HG03558 (cell line): ENCODE results near the gene FIS1.

Source experiments
- ATAC-seq: cut with Tn5 transposase; IDR thresholded peaks from one replicate; pipeline ENCODE4 v1.9.1; 2021; ENCODE audit warnings: moderate number of reproducible peaks; ENCODE audit not compliant: unreplicated experiment; ENCODE audit errors: extremely low read depth

FIS1 gene

GRCh38 chr7:101236292-101236835 is 8.5 kb downstream of the FIS1 start:
- ATAC-seq = no peak

- no peak for ATAC-seq
Measured at GRCh38 chr7:101235522-101235921, 9.4 kb downstream of the FIS1 start.

- no peak for ATAC-seq
Measured at GRCh38 chr7:101235050-101235449, 9.8 kb downstream of the FIS1 start.

- ATAC-seq = no peak
Measured at GRCh38 chr7:101234636-101235035, 10.2 kb downstream of the FIS1 start.

GRCh38 chr7:101233907-101234547 is 10.9 kb downstream of the FIS1 start:
- no peak for ATAC-seq

GRCh38 chr7:101232141-101232850 is 12.6 kb downstream of the FIS1 start:
- ATAC-seq = no peak

GRCh38 chr7:101231644-101232043 is 13.2 kb downstream of the FIS1 start:
- ATAC-seq = no peak

GRCh38 chr7:101226721-101227120 is 18.2 kb downstream of the FIS1 start:
- no peak for ATAC-seq

- ATAC-seq = no peak
Measured at GRCh38 chr7:101225650-101226049, 19.2 kb downstream of the FIS1 start.

- ATAC-seq = no peak
Measured at GRCh38 chr7:101223528-101223927, 21.4 kb downstream of the FIS1 start.

- ATAC-seq = no peak
Measured at GRCh38 chr7:101222275-101222830, 22.5 kb downstream of the FIS1 start.

GRCh38 chr7:101220295-101220694 is 24.6 kb downstream of the FIS1 start:
- no peak for ATAC-seq

- ATAC-seq = no peak
Measured at GRCh38 chr7:101218236-101219125, 26.4 kb downstream of the FIS1 start.

- ATAC-seq = peak; percentile 59
Measured at GRCh38 chr7:101217388-101218235, 27.3 kb downstream of the FIS1 start, which contains the start of the genes PLOD3 and ZNHIT1. Gene PLOD3, minus strand, starts transcription at chr7:101217581. Its CDS starts 307 bp downstream, at chr7:101217274. Gene ZNHIT1, plus strand, starts transcription at chr7:101218165. Its CDS starts 31 bp downstream, at chr7:101218196.

- peak; percentile 6 for ATAC-seq
Measured at GRCh38 chr7:101216860-101217387, 28.0 kb downstream of the FIS1 start.

GRCh38 chr7:101216001-101216859 is 28.7 kb downstream of the FIS1 start:
- ATAC-seq = no peak

- no peak for ATAC-seq
Measured at GRCh38 chr7:101212014-101212413, 32.9 kb downstream of the FIS1 start.

GRCh38 chr7:101211501-101211900 is 33.4 kb downstream of the FIS1 start:
- no peak for ATAC-seq
